ENCODE measurements around the gene PNMA6A.
"Not testable (repeated sequence)": the region's sequence is repeated elsewhere in the genome, so short reads cannot be mapped to it uniquely, and the experiment has no call there.

PNMA6A gene

GRCh38 chrX:153071909-153072583 lies at the start of gene PNMA6A:
TSS of gene PNMA6A (plus strand) at chrX:153072454. CDS start at chrX:153073063, 609 bp downstream.
- not testable (repeated sequence) for DNase-seq

DNA sequence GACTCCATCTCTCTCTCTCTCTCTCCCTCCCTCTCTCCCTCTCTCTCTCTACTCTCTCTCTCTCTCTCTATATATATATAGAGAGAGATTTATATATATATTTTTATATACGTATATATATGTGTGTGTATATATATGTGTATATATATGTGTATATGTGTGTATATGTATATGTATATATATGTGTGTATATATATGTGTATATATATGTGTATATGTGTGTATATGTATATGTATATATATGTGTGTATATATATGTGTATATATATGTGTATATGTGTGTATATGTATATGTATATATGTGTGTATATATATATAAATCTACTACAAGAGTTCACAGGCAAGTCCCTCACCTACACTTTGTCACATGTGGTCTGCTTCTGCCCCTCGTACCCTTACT lies 45.8 kb upstream of the PNMA6A start:
- not testable (repeated sequence) for DNase-seq

DNA sequence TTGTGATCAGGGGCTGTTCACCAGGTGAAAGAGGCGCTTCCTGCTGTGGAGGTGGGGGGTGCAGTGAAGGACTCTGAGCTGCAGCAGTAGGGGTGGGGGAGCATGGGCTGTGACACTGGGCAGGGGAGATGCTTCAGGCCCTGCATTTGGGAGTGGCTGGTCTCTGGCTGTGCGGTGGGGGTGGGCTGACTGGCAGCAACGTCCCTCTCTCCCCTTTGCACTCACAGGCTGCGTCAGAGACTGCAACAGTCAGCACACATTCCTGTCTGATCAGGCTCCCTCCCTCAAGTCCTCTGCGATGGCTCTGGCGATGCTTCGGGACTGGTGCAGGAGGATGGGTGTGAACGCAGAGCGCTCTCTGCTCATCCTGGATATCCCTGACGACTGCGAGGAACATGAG lies 43.8 kb upstream of the PNMA6A start:
- not testable (repeated sequence) for DNase-seq

GRCh38 chrX:153029162-153029561 lies 43.1 kb upstream of the PNMA6A start:
- DNase-seq, result no peak

DNA sequence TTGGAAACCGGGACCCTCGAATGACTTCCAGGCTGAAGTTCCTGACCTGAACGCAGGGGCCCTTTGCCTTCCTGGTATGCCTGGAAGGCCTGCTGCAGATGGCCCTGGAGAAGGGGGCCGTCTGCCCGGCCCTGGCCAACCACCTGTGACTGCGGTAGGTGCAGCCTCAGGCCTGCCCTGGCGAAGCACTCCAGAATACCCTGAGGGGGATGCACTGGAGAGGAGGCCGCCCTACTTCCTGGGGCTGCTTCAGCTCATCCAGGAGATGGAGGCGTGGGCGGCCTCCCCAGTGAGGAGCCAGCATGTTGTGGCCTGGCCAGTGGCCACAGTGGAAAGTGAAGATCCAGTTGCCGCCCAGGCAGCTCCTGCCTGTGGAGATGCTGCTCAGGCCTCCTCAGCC lies 42.4 kb upstream of the PNMA6A start:
- DNase-seq, result no peak

DNA sequence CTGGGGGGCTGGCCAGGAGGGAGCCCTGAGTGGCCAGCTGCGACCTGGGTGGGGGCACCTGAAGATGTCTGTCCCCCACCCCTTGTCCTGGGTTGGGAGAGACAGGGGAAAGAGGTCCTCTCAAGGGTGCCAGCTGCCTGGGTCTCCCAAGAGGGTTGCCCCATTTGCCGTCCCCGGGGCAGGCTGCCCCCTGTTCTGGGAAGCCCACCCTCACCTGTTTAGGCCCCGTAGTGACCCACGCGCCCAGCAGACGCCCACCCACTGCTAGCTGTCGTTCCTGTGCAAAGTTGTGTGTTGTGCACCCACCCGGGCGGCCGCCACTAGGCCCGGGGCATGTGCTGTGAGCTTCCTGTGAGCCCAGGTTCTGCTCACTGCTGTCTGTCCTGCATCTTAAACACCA lies 41.5 kb upstream of the PNMA6A start:
- no peak for DNase-seq

GRCh38 chrX:153032397-153033118 lies 39.7 kb upstream of the PNMA6A start:
- peak; percentile 70 for DNase-seq

DNA sequence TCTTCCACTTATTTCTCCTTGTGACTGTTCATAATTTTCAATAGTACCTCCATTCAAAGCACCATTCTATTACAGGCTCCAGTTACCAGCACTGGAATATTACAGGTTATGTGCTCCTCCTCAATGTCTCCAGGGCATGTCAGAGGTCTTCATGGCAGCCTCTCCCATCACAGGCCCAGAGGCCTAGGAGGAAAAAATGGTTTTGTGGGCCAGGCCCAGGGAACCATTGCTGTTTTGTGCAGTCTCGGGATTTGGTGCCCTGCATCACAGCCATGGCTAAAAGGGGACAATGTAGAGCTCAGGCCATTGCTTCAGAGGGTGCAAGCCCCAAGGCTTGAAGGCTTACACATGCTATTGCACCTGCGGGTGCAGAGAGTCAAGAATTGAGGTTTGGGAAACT lies 23.2 kb upstream of the PNMA6A start:
- DNase-seq, result no peak

DNA sequence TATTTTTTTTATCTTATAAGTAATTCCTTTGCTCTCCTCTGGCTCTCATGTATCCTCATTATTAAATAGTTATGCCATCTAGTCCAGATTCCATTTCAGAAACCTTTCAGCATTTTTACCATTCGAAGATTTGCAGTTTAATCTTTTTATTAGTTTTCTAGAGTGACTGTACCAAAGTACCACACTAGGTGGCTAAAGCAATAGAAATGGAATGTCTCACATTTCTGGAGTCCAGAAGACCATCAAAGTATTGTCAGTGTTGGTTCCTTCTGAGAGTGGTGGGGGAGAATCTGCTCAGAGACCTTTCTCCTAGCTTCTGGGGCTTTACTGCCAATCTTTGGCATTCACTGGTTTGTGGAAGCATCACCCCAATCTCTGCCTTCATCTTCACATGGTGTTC lies 19.7 kb upstream of the PNMA6A start:
- no peak for DNase-seq

DNA sequence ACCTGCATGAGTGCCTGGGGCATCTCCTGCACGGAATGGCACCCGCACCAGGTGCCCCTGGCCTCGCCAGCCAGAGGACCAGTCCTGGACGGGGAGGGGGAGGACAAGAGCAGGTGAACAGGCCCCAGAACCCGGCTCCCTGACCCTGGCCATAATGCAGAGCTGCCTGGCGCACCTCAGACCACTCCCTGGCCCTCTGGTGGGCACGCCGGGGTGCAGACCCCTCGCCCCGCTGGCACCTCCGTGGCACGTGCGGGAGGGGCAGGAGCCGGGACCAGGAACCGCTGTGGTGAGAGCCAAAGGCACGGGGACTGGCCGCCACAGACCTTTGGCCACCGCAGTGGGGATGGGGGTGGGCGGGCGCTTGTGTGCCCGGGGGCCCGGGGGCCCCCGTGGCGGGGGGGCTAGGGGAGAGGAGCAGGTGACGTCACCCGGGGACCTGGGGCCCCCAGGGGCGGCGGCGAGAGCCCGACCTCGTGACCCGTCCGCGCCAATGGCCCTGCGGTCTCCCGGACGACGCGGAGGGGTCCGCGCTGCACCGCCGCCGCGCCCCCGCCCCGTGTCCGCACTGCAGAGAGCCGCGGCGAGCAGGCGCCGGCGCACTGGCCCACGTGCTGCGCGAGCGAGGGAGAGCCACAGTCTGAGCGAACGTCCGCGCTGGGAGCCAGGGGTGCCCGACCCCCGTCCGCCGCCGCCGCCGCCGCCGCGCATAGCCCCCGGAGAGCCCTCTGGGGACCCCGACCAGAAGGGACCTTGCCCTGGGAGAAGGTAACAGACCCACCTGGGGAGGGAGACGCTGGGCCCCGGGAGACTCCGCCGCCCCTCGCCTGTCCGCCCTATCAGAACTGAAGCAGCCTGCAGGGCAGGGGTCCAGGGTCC lies 16.1 kb upstream of the PNMA6A start, which contains the start of gene PNMA3:
TSS of gene PNMA3 (plus strand) at position 600 of the 879 bp plus-strand sequence. CDS start 586 bp downstream, outside the sequence.
- DNase-seq, result no peak

- no peak for DNase-seq
Observed at GRCh38 chrX:153057281-153057680, 15.0 kb upstream of the PNMA6A start.

- DNase-seq, result no peak
Observed at GRCh38 chrX:153059191-153060094, 12.8 kb upstream of the PNMA6A start.

DNA sequence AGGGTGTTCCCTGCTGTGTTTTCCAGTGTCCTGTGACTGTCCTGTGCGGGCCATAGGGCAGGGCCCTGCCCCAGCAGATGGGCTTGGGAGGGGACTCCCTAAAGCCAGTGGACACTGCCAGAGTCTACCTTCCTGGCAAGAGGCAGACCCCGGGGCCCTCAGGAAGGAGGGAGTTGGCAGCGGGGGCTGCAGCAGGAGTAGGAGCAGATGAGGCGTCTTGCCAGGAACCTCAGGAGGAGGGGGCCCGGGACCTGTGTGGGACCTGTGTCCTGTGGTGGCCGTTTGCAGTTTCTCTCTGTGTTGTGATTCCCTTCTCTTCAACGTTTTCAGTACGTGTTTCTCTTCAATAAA lies 12.2 kb upstream of the PNMA6A start:
- DNase-seq, result no peak

- no peak for DNase-seq
Observed at GRCh38 chrX:153061732-153062131, 10.5 kb upstream of the PNMA6A start.

DNA sequence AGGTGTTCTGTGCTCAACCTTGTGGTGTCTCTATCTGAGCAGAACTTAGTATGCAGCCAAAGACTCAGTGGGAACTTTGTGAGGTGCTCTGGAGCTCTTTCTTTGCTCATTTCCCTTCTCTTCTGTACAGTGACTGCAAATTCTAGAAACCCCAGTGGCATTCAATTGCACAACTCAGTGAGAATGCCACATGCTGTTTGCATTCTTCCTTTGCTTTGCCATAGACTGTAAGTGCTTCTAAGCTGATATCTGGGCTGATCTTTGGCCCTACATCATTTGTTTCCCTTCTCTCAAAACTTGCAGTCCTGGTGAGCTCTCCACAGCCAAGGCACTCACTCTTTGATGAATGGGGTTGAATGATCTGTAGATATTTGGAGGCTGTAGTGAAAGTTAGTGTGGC lies 8.9 kb upstream of the PNMA6A start:
- DNase-seq, result no peak

DNA sequence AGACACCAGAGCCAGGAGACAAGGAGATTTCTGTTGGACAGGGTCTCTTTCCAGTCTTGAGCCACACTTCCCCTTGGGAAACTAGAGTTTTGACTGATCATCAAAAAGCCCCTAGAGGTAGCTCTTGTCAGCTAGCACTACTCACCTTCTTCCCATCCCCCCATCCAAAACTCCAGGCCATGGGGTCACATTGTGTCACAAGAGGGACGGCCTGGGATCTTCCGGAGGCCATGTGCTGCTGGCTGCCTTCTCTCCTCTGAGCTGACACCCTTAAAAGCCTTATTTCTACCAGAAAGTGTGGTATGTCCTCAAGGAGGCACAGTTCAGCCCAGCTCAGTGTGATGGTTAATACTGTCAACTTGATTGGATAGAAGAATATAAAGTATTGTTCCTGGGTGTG lies 8.2 kb upstream of the PNMA6A start:
- DNase-seq, result no peak

DNA sequence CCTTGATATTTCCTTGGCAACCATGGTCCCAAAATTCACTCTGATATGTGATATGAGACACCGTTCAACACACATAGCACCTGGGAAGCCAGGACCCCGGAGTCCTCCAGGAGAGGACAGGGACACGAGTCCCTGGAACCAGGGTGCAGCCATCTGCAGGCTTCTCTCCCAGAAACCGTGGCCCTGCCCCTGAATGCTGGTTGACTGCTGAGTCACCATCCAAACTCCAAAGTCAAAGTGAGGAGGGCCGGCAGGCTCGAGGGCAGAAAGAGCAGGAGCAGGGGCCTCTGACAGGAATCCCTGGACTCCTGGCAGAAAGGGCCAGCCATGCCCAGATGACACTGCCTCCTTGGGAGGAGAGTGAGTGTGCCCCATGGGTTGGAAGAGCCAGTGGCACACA lies 6.9 kb upstream of the PNMA6A start:
- DNase-seq, result no peak

- DNase-seq, result not testable (repeated sequence)
Observed at GRCh38 chrX:153066402-153066801, 5.9 kb upstream of the PNMA6A start.

GRCh38 chrX:153073331-153073730 lies 1.1 kb downstream of the PNMA6A start:
- not testable (repeated sequence) for DNase-seq

GRCh38 chrX:153074262-153074899 lies 2.1 kb downstream of the PNMA6A start:
- DNase-seq, result no peak

DNA sequence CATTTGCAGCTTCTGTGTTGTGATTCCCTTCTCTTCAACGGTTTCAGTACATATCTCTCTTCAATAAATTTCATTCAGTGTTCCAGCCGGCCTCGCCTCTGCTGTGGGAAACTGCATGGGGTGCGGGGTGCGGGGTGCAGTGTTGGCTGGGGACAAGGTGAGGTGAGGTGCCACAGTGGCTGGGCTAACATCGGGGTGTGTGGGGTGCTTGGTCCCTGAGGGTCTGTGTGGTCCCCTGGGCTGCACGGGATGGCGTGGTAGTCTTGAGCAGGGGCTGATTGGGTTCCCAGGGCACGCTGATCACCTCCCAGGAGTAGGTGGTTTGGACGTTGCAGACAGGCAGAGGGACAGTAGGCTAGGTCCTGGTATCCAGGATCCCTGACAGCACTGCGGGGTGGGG lies 2.7 kb downstream of the PNMA6A start:
- DNase-seq, result no peak

DNA sequence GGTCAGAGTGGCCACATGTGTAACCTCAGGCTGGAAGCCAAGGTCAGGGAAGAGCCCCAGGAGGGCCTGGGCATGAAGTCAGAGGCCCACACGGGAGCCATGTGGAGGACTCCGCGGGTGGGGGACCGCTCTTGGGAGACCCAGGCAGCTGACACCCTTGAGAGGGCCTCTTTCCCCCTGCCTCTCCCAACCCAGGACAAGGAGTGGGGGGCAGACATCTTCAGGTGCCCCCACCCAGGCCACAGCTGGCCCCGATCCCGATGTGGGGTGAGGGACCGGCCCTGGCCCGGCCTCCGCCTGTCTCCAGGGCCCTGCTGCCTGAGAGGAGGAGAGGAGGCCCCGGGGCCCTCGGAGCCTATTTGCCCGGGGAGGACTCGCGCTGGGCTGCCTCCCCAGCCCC lies 3.1 kb downstream of the PNMA6A start:
- DNase-seq, result no peak
